GM12801 (cell line): Measurements from ENCODE around the gene DENND1A.

Experiments used
- CTCF ChIP-seq: IDR thresholded peaks from one replicate; pipeline ENCODE4 v1.5.1; 2011; ENCODE audit warnings: control low read depth; ENCODE audit not compliant: insufficient read length; ENCODE audit errors: extremely low read depth

DENND1A gene

GRCh38 chr9:123687246-123687751, 242.6 kb downstream of the DENND1A start:
- TF ChIP-seq CTCF: no peak

- no peak for TF ChIP-seq CTCF
Measured at GRCh38 chr9:123686829-123687192, 243.1 kb downstream of the DENND1A start.

- no peak for TF ChIP-seq CTCF
Measured at GRCh38 chr9:123686131-123686828, 243.6 kb downstream of the DENND1A start.

- no peak for TF ChIP-seq CTCF
Measured at GRCh38 chr9:123685489-123686083, 244.3 kb downstream of the DENND1A start.

GRCh38 chr9:123684393-123685149, 245.4 kb downstream of the DENND1A start:
- TF ChIP-seq CTCF: no peak

GRCh38 chr9:123682746-123683145, 247.2 kb downstream of the DENND1A start:
- TF ChIP-seq CTCF: no peak

GRCh38 chr9:123680352-123680751, 249.6 kb downstream of the DENND1A start:
- TF ChIP-seq CTCF: no peak
